IMR-90 (cell line): Measurements from ENCODE around the gene PLXNC1. TPM values are rescaled to one million over a fixed set of nuclear protein-coding genes. Genes with fewer than 3 reads are reported as not detected.

Experiments used
- ATAC-seq: fragments of 200-7000 bp; cut with Tn5 transposase; 2 replicates; pipeline ENCODE4 v1.9.1; 2020; ENCODE audit warnings: low read depth, mild to moderate bottlenecking, moderate library complexity
- BruUV-seq: library from RNA; stranded (reverse); fragments of 400-500 nt; replicated peaks from 2 replicates; lab custom pipeline; 2021; lab: Mats Ljungman, UMichigan
- CTCF ChIA-PET: fragments of 300-600 bp; formaldehyde crosslinking; extraction: SDS; loops from one replicate; lab custom pipeline; 2021; ENCODE audit warnings: antibody characterized with exemption; lab: Yijun Ruan, JAX
- POLR2A ChIA-PET: fragments of 300-600 bp; sonication (Branson Sonifier 250); formaldehyde crosslinking; loops from one replicate; lab custom pipeline; 2022; ENCODE audit warnings: antibody characterized with exemption; ENCODE audit not compliant: unreplicated experiment; lab: Charles Lee
- DNase-seq: peaks from one replicate; pipeline ENCODE4 v3.0.0; 2013
- H2AFZ ChIP-seq: replicated peaks from 2 replicates; pipeline ENCODE3; 2013; ENCODE audit warnings: low read length, mild to moderate bottlenecking; ENCODE audit not compliant: poor library complexity
- H2AK5ac ChIP-seq: 2 replicates; pipeline ENCODE4 v1.6.1; 2013; ENCODE audit warnings: low read depth, low read length, inconsistent platforms
- H2AK9ac ChIP-seq: replicated peaks from 2 replicates; pipeline ENCODE3; 2013; ENCODE audit warnings: mild to moderate bottlenecking, low read depth, low read length, moderate library complexity; ENCODE audit not compliant: poor library complexity
- H2BK120ac ChIP-seq: 2 replicates; pipeline ENCODE4 v1.6.1; 2013; ENCODE audit warnings: low read depth, low read length, inconsistent platforms
- H2BK15ac ChIP-seq: 3 replicates; pipeline ENCODE4 v1.6.1; 2013; ENCODE audit warnings: low read depth, low read length, inconsistent platforms
- H2BK20ac ChIP-seq: 2 replicates; pipeline ENCODE4 v1.6.1; 2013; ENCODE audit warnings: low read depth, mild to moderate bottlenecking, inconsistent platforms, low read length, moderate library complexity
- H2BK5ac ChIP-seq: 2 replicates; pipeline ENCODE4 v1.6.1; 2013; ENCODE audit warnings: mild to moderate bottlenecking, low read depth, low read length, inconsistent platforms; ENCODE audit not compliant: poor library complexity, severe bottlenecking
- H3K14ac ChIP-seq: replicated peaks from 2 replicates; pipeline ENCODE4 v1.6.1; 2013; ENCODE audit warnings: low read depth, low read length, inconsistent platforms
- H3K18ac ChIP-seq: 2 replicates; pipeline ENCODE4 v1.6.1; 2013; ENCODE audit warnings: low read depth, low read length, control low read depth
- H3K23ac ChIP-seq: 2 replicates; pipeline ENCODE4 v1.6.1; 2013; ENCODE audit warnings: low read depth, low read length, inconsistent platforms
- H3K27ac ChIP-seq: 2 replicates; pipeline ENCODE4 v1.5.1; 2013; ENCODE audit warnings: mild to moderate bottlenecking, control low read depth, low read length; ENCODE audit not compliant: insufficient read depth
- H3K27me3 ChIP-seq: 2 replicates; pipeline ENCODE4 v1.6.1; 2013; ENCODE audit warnings: low read length; ENCODE audit not compliant: control insufficient read depth, insufficient read depth
- H3K36me3 ChIP-seq: 2 replicates; pipeline ENCODE4 v1.6.1; 2013; ENCODE audit warnings: low read length, mixed read lengths; ENCODE audit not compliant: control insufficient read depth, insufficient read depth
- H3K4ac ChIP-seq: 2 replicates; pipeline ENCODE4 v1.6.1; 2013; ENCODE audit warnings: low read depth, low read length, inconsistent platforms
- H3K4me1 ChIP-seq: 2 replicates; pipeline ENCODE4 v1.6.1; 2013; ENCODE audit warnings: low read length, mixed read lengths; ENCODE audit not compliant: control insufficient read depth, insufficient read depth
- H3K4me2 ChIP-seq: 2 replicates; pipeline ENCODE4 v1.6.1; 2013; ENCODE audit warnings: low read depth, mild to moderate bottlenecking, control low read depth, low read length, moderate library complexity
- H3K4me3 ChIP-seq: 2 replicates; pipeline ENCODE4 v1.5.1; 2013; ENCODE audit warnings: low read depth, mild to moderate bottlenecking, control low read depth, low read length, moderate library complexity; ENCODE audit not compliant: insufficient read depth
- H3K56ac ChIP-seq: 2 replicates; pipeline ENCODE4 v1.6.1; 2013; ENCODE audit warnings: low read length, inconsistent platforms; ENCODE audit not compliant: insufficient read depth; ENCODE audit errors: extremely low read depth
- H3K79me1 ChIP-seq, 2 experiments: 2 replicates each; pipeline ENCODE4 v1.6.1; 2013; ENCODE audit warnings: low read length in 2 of 2, inconsistent platforms in 1 of 2, low read depth in 1 of 2
- H3K9ac ChIP-seq: 2 replicates; pipeline ENCODE4 v1.6.1; 2013; ENCODE audit warnings: low read depth, low read length, control low read depth
- H3K9me1 ChIP-seq: 2 replicates; pipeline ENCODE4 v1.6.1; 2013; ENCODE audit warnings: low read length, inconsistent platforms; ENCODE audit not compliant: insufficient read depth
- H3K9me3 ChIP-seq: 2 replicates; pipeline ENCODE4 v1.6.1; 2013; ENCODE audit warnings: low read length; ENCODE audit not compliant: control insufficient read depth, insufficient read depth
- H4K20me1 ChIP-seq: 2 replicates; pipeline ENCODE4 v1.6.1; 2013; ENCODE audit warnings: low read length, inconsistent platforms; ENCODE audit not compliant: insufficient read depth
- H4K5ac ChIP-seq: 2 replicates; pipeline ENCODE4 v1.6.1; 2013; ENCODE audit warnings: mild to moderate bottlenecking, low read depth, low read length, control low read depth
- H4K8ac ChIP-seq, 2 experiments: 2 replicates each; pipeline ENCODE4 v1.6.1; 2013; ENCODE audit warnings: low read depth in 2 of 2, low read length in 2 of 2, control low read depth in 1 of 2, inconsistent platforms in 1 of 2
- H4K91ac ChIP-seq: 2 replicates; pipeline ENCODE4 v1.6.1; 2013; ENCODE audit warnings: low read depth, low read length, inconsistent platforms; ENCODE audit not compliant: insufficient read depth
- CEBPB ChIP-seq: IDR thresholded peaks from 2 replicates; pipeline ENCODE4 v1.6.1; 2012; ENCODE audit warnings: low read depth, low read length, improper control_type of control experiment
- CHD1 ChIP-seq: IDR thresholded peaks from 2 replicates; pipeline ENCODE4 v1.6.1; 2012; ENCODE audit warnings: low read depth, low read length, improper control_type of control experiment
- MAFK ChIP-seq: IDR thresholded peaks from 2 replicates; pipeline ENCODE4 v1.6.1; 2012; ENCODE audit warnings: low read depth, low read length, improper control_type of control experiment
- MXI1 ChIP-seq: IDR thresholded peaks from 2 replicates; pipeline ENCODE4 v1.6.1; 2012; ENCODE audit warnings: low read depth, mild to moderate bottlenecking, low read length, moderate library complexity, borderline replicate concordance
- NFE2L2 ChIP-seq: fragments of 150-350 bp; IDR thresholded peaks from 2 replicates; pipeline ENCODE4 v1.6.1; 2016; ENCODE audit warnings: low read depth, mild to moderate bottlenecking, low read length
- RCOR1 ChIP-seq: IDR thresholded peaks from 2 replicates; pipeline ENCODE4 v1.6.1; 2012; ENCODE audit warnings: mild to moderate bottlenecking, low read length, improper control_type of control experiment; ENCODE audit not compliant: insufficient replicate concordance
- RFX5 ChIP-seq: IDR thresholded peaks from 2 replicates; pipeline ENCODE4 v1.8.0; 2012; ENCODE audit warnings: low read depth, mild to moderate bottlenecking, low read length, moderate library complexity
- SMC3 ChIP-seq: fragments of 150-350 bp; IDR thresholded peaks from 2 replicates; pipeline ENCODE4 v1.6.1; 2016; ENCODE audit warnings: low read depth, mild to moderate bottlenecking, antibody characterized with exemption, low read length, moderate library complexity
- USF2 ChIP-seq: fragments of 150-350 bp; IDR thresholded peaks from 2 replicates; pipeline ENCODE4 v1.6.1; 2017; ENCODE audit warnings: mild to moderate bottlenecking, antibody characterized with exemption, low read length, low read depth
- WGBS, 2 experiments: methylation state at CpG; one replicate each; pipeline versions ENCODE4 v1.1.5 to v1.1.7; 2013; ENCODE audit warnings: missing lambda C conversion rate in 2 of 2; ENCODE audit not compliant: insufficient read length in 1 of 2; ENCODE audit errors: extremely low coverage in 2 of 2; 5-methylcytosine and 5-hydroxymethylcytosine counted together
- dilution Hi-C: fragments of 300-500 bp; cut with HindIII; formaldehyde crosslinking; loops from one replicate; pipeline ENCODE4 v1.14.3; 2018; ENCODE audit warnings: low sequenced_read_pairs; ENCODE audit not compliant: unreplicated experiment
- in situ Hi-C: fragments of 300-500 bp; cut with MboI; formaldehyde crosslinking; loops from 3 replicates; pipeline ENCODE4 v1.14.3; 2019; ENCODE audit warnings: low sequenced_read_pairs, inconsistent platforms, mixed read lengths
- intact Hi-C: fragments of 100-400 bp; cut with micrococcal nuclease; formaldehyde crosslinking; loops from 2 replicates; pipeline ENCODE4 v1.10.0; 2022
- polyA plus RNA-seq, 3 experiments: library from polyadenylated mRNA; depleted of rRNA; stranded (reverse); fragments of >200 nt; gene quantifications; 2 replicates each; pipeline ENCODE4 v1.2.3, GENCODE V29; 2012; ENCODE audit warnings: low replicate concordance in 1 of 3
- total RNA-seq: library from RNA; depleted of rRNA; stranded (reverse); fragments of >200 nt; gene quantifications from 2 replicates; pipeline ENCODE4 v1.2.3, GENCODE V29; 2012
- TF ChIP-seq, protein P1 (sequence below): conservative IDR thresholded peaks from 2 replicates; pipeline ENCODE4 v1.5.1; 2012; ENCODE audit warnings: mild to moderate bottlenecking, low read depth, low read length, improper control_type of control experiment

PLXNC1 gene
- total and polyA plus RNA-seq, 2 of the 4 experiments (the other 2 are of a cell fraction): 1.0 to 1.6 TPM

DNA sequence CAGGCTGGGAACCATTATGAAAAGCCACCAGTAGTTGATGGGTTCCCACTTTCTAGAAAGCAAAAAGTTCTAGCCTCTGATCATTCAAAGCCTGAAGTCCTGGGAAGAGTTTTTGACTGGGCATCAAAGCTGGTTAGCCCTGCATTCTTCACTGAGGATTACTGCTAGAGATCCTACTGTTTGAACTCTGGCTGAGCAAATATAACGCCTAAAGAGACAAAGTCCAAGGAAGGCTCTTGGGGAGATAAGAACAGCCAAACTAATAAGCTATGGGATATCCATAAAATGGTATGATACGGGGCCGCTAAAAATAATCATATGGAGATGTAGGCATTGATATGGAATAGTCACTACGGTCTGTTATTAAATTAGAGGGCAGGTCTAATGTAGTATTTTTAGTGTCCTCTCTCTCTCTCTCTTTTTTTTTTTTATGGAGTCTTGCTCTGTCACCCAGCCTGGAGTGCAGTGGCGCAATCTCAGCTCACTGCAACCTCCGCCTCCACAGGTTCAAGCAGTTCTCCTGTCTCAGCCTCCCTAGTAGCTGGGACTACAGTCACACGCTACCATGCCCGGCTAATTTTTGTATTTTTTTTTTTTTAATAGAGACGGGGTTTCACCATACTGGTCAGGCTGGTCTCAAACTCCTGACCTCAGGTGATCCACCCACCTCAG is 35.5 kb downstream of the PLXNC1 start:
- dilution Hi-C loops: no loop called here
- no peak overlapping the region for H2BK120ac ChIP-seq
- ChIA-PET POLR2A (no interaction called here), CTCF (interaction anchor here (0.6 kb wide), 1 partner anchor 30 kb away, joined by 5 read pairs; no protein-coding TSS in a partner anchor)
- H2AFZ ChIP-seq: no peak overlapping the region
- H4K91ac ChIP-seq: no peak overlapping the region
- peaks cover 24% of the 10 kb centered on the region for H3K27me3 ChIP-seq
- no peak overlapping the region for H3K23ac ChIP-seq
- no peak overlapping the region for H3K4me3 ChIP-seq
- intact Hi-C loops: no loop called here
- H3K9ac ChIP-seq: no peak overlapping the region
- no peak overlapping the region for H4K5ac ChIP-seq
- in situ Hi-C loops: no loop called here
- no TSS peak for BruUV-seq
- H3K79me1 ChIP-seq: no peaks in the 10 kb centered on the region
- H3K18ac ChIP-seq: no peak overlapping the region
- no peak for ATAC-seq
- H3K27ac ChIP-seq: no peak overlapping the region
- H4K8ac ChIP-seq: no peak overlapping the region
- no peak overlapping the region for H2BK20ac ChIP-seq
- no peak overlapping the region for H3K4ac ChIP-seq
- no peak overlapping the region for H2AK9ac ChIP-seq
- H3K36me3 ChIP-seq: no peaks in the 10 kb centered on the region
- H3K14ac ChIP-seq: no peak overlapping the region
- 0 out of 2 replicates have a peak, but pooled peaks cover 2% of the 10 kb centered on the region for H3K4me1 ChIP-seq
- WGBS, 2 experiments: 67% methylated on average over 1 of the region's 9 CpGs; no CpG with 5 or more reads in 1 of the 2 experiments
- H4K20me1 ChIP-seq: no peaks in the 10 kb centered on the region
- no peak overlapping the region for H2BK15ac ChIP-seq
- DNase-seq: no peak
- no peak overlapping the region for H3K4me2 ChIP-seq
- TF ChIP-seq, protein P1, sequence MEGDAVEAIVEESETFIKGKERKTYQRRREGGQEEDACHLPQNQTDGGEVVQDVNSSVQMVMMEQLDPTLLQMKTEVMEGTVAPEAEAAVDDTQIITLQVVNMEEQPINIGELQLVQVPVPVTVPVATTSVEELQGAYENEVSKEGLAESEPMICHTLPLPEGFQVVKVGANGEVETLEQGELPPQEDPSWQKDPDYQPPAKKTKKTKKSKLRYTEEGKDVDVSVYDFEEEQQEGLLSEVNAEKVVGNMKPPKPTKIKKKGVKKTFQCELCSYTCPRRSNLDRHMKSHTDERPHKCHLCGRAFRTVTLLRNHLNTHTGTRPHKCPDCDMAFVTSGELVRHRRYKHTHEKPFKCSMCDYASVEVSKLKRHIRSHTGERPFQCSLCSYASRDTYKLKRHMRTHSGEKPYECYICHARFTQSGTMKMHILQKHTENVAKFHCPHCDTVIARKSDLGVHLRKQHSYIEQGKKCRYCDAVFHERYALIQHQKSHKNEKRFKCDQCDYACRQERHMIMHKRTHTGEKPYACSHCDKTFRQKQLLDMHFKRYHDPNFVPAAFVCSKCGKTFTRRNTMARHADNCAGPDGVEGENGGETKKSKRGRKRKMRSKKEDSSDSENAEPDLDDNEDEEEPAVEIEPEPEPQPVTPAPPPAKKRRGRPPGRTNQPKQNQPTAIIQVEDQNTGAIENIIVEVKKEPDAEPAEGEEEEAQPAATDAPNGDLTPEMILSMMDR: no peak
- TF ChIP-seq MAFK: no peak
- TF ChIP-seq NFE2L2: no peak
- no peak for TF ChIP-seq CHD1
- no peak for TF ChIP-seq RFX5
- TF ChIP-seq SMC3: no peak
- TF ChIP-seq USF2: no peak
- TF ChIP-seq CEBPB: no peak
- no peak for TF ChIP-seq MXI1
- TF ChIP-seq RCOR1: no peak
- no peak overlapping the region for H2AK5ac ChIP-seq
- H3K9me3 ChIP-seq: no peaks in the 10 kb centered on the region
- no peak overlapping the region for H3K56ac ChIP-seq
- no peaks in the 10 kb centered on the region for H3K9me1 ChIP-seq
- H2BK5ac ChIP-seq: no peak overlapping the region
